K562 (cell line): ENCODE results near the gene ETV3. TPM values are rescaled to one million over a fixed set of nuclear protein-coding genes. Genes with fewer than 3 reads are reported as not detected.

Source experiments
- CBX2 ChIP-seq: fragments of 200-600 bp; sonication (generic); IDR thresholded peaks from one replicate; pipeline ENCODE4 v1.6.1; 2012; ENCODE audit warnings: mild to moderate bottlenecking, low read length, inconsistent platforms; ENCODE audit not compliant: insufficient read depth, poor library complexity, severe bottlenecking
- CEBPG ChIP-seq, 3 experiments: fragments of 200-800 bp in 1 of 3; sonication (Bioruptor generic) in 1 of 3; sonication (generic) in 1 of 3; formaldehyde crosslinking in 1 of 3; IDR thresholded peaks in 2 of 3; conservative IDR thresholded peaks in 1 of 3; 2 replicates each; pipeline versions ENCODE4 v1.6.1 to v1.8.0; 2016 to 2022; ENCODE audit warnings: missing compliant biosample characterization in 2 of 3, missing genetic modification characterization in 2 of 3, mild to moderate bottlenecking in 1 of 3, missing genetic modification reagents in 1 of 3
- RAD51 ChIP-seq: fragments of 450-650 bp; IDR thresholded peaks from 2 replicates; pipeline ENCODE4 v1.7.1; 2016; ENCODE audit warnings: low read depth, mild to moderate bottlenecking, borderline replicate concordance
- RBM15 ChIP-seq: fragments of 200-400 bp; formaldehyde crosslinking; IDR thresholded peaks from 2 replicates; pipeline ENCODE4 v1.6.1; 2018; ENCODE audit warnings: mild to moderate bottlenecking, low read length, moderate library complexity; ENCODE audit not compliant: insufficient read depth
- RBM39 ChIP-seq: fragments of 200-400 bp; formaldehyde crosslinking; optimal IDR thresholded peaks from 2 replicates; pipeline ENCODE3; 2018; ENCODE audit warnings: low read depth, low read length
- RFX7 ChIP-seq: fragments of 250-450 bp; sonication (Bioruptor Pico); IDR thresholded peaks from 2 replicates; pipeline ENCODE4 v1.5.1; 2021; ENCODE audit warnings: mild to moderate bottlenecking
- STAG1 ChIP-seq: sonication (generic); formaldehyde crosslinking; IDR thresholded peaks from 2 replicates; pipeline ENCODE4 v1.5.0; 2020; ENCODE audit warnings: missing genetic modification reagents, borderline replicate concordance
- TRIM28 ChIP-seq: fragments of 450-650 bp; IDR thresholded peaks from 2 replicates; pipeline ENCODE4 v1.6.1; 2017
- polyA plus RNA-seq, 8 experiments: library from polyadenylated mRNA; depleted of rRNA in 4 of 8; stranded (reverse) in 5 of 8; unstranded in 3 of 8; fragments of >200 nt; fragmentation: Nextera tagmentation in 2 of 8; fragmentation: Illumina TruSeq in 1 of 8; extraction: Ambion mirVana in 2 of 8; extraction: Trizol in 1 of 8; gene quantifications; 2 replicates each; pipeline versions ENCODE4 v1.2.1 to v1.2.3, GENCODE V29; 2011 to 2014; ENCODE audit warnings: inconsistent platforms in 1 of 8, missing spikeins in 1 of 8
- total RNA-seq, 7 experiments: library from RNA; depleted of rRNA in 6 of 7; stranded (reverse); fragments of >200 nt in 6 of 7; fragmentation: Illumina TruSeq in 2 of 7; extraction: Trizol in 2 of 7; gene quantifications; 2 replicates each; pipeline versions ENCODE4 v1.2.1 to v1.2.3, GENCODE V29; 2011 to 2021; ENCODE audit warnings: low replicate concordance in 1 of 7
- TF ChIP-seq, protein P1 (sequence below): fragments of 450-650 bp; IDR thresholded peaks from 2 replicates; pipeline ENCODE4 v1.6.1; 2016; ENCODE audit warnings: low read depth
- TF ChIP-seq, protein P2 (sequence below): fragments of 250-450 bp; sonication (Bioruptor Pico); IDR thresholded peaks from 2 replicates; pipeline ENCODE4 v1.4.0; 2020
- TF ChIP-seq, protein P3 (sequence below): fragments of 200-400 bp; formaldehyde crosslinking; IDR thresholded peaks from 2 replicates; pipeline ENCODE4 v1.6.1; 2017; ENCODE audit warnings: mild to moderate bottlenecking, low read depth, low read length, moderate library complexity

The ETV3 gene
- total and polyA plus RNA-seq, 9 of the 15 experiments (the other 6 are each of a cell fraction or from before 2014, with no cell fraction given) = 3.1 to 16.0 (median 9.0) TPM

DNA sequence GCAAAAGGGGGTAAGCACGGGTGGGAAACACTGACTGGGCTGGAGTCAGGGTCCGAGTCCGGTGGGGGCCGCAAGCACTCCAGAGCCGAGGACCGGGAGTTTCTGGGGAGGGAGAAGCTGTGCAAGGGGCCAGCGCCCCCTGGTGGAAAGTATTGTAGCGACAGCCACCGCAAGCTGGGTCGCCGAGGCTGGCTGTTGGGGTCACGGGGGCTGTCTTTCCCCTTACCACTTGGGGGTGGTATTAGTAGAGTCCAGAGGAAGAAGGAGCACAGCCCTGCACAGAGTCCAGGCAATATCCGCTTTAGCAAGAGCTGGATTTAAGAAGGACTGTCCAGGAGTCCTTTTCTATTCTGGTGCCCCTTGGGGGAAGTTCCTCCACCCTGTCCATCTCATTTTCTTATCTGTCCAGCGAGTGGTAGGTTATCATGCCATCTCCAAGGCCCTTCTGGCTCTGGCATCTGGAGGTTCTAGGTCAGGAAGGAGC is 17.9 kb upstream of the ETV3 start (continued):
- TF ChIP-seq, protein P1, sequence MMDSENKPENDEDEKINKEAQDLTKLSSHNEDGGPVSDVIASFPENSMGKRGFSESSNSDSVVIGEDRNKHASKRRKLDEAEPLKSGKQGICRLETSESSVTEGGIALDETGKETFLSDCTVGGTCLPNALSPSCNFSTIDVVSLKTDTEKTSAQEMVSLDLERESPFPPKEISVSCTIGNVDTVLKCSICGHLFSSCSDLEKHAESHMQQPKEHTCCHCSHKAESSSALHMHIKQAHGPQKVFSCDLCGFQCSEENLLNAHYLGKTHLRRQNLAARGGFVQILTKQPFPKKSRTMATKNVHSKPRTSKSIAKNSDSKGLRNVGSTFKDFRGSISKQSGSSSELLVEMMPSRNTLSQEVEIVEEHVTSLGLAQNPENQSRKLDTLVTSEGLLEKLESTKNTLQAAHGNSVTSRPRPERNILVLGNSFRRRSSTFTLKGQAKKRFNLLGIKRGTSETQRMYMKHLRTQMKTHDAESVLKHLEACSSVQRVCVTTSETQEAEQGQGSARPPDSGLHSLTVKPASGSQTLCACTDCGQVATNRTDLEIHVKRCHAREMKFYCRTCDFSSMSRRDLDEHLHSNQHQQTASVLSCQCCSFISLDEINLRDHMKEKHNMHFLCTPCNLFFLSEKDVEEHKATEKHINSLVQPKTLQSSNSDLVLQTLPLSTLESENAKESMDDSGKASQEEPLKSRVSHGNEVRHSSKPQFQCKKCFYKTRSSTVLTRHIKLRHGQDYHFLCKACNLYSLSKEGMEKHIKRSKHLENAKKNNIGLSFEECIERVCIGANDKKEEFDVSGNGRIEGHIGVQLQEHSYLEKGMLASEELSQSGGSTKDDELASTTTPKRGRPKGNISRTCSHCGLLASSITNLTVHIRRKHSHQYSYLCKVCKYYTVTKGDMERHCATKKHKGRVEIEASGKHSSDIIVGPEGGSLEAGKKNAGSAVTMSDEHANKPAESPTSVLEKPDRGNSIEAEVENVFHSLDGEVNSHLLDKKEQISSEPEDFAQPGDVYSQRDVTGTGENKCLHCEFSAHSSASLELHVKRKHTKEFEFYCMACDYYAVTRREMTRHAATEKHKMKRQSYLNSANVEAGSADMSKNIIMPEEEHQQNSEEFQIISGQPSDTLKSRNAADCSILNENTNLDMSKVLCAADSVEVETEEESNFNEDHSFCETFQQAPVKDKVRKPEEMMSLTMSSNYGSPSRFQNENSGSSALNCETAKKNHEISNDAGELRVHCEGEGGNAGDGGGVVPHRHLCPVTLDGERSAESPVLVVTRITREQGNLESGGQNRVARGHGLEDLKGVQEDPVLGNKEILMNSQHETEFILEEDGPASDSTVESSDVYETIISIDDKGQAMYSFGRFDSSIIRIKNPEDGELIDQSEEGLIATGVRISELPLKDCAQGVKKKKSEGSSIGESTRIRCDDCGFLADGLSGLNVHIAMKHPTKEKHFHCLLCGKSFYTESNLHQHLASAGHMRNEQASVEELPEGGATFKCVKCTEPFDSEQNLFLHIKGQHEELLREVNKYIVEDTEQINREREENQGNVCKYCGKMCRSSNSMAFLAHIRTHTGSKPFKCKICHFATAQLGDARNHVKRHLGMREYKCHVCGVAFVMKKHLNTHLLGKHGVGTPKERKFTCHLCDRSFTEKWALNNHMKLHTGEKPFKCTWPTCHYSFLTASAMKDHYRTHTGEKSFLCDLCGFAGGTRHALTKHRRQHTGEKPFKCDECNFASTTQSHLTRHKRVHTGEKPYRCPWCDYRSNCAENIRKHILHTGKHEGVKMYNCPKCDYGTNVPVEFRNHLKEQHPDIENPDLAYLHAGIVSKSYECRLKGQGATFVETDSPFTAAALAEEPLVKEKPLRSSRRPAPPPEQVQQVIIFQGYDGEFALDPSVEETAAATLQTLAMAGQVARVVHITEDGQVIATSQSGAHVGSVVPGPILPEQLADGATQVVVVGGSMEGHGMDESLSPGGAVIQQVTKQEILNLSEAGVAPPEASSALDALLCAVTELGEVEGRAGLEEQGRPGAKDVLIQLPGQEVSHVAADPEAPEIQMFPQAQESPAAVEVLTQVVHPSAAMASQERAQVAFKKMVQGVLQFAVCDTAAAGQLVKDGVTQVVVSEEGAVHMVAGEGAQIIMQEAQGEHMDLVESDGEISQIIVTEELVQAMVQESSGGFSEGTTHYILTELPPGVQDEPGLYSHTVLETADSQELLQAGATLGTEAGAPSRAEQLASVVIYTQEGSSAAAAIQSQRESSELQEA = no peak
- TF ChIP-seq CBX2 (no peak), STAG1 (peak; percentile 90; the same call in 1 of the 2 replicates), CEBPG (CRISPR knock-in tag; IDR thresholded peaks at IDR 0.05) (no peak), CEBPG (tag; conservative IDR thresholded peaks at IDR 0.05 in 1 of 2, IDR thresholded peaks at IDR 0.05 in 1 of 2) (no peak), RBM39 (no peak), RAD51 (no peak), RBM15 (no peak), TRIM28 (no peak), RFX7 (CRISPR knock-in tag) (no peak)
- TF ChIP-seq, protein P2, sequence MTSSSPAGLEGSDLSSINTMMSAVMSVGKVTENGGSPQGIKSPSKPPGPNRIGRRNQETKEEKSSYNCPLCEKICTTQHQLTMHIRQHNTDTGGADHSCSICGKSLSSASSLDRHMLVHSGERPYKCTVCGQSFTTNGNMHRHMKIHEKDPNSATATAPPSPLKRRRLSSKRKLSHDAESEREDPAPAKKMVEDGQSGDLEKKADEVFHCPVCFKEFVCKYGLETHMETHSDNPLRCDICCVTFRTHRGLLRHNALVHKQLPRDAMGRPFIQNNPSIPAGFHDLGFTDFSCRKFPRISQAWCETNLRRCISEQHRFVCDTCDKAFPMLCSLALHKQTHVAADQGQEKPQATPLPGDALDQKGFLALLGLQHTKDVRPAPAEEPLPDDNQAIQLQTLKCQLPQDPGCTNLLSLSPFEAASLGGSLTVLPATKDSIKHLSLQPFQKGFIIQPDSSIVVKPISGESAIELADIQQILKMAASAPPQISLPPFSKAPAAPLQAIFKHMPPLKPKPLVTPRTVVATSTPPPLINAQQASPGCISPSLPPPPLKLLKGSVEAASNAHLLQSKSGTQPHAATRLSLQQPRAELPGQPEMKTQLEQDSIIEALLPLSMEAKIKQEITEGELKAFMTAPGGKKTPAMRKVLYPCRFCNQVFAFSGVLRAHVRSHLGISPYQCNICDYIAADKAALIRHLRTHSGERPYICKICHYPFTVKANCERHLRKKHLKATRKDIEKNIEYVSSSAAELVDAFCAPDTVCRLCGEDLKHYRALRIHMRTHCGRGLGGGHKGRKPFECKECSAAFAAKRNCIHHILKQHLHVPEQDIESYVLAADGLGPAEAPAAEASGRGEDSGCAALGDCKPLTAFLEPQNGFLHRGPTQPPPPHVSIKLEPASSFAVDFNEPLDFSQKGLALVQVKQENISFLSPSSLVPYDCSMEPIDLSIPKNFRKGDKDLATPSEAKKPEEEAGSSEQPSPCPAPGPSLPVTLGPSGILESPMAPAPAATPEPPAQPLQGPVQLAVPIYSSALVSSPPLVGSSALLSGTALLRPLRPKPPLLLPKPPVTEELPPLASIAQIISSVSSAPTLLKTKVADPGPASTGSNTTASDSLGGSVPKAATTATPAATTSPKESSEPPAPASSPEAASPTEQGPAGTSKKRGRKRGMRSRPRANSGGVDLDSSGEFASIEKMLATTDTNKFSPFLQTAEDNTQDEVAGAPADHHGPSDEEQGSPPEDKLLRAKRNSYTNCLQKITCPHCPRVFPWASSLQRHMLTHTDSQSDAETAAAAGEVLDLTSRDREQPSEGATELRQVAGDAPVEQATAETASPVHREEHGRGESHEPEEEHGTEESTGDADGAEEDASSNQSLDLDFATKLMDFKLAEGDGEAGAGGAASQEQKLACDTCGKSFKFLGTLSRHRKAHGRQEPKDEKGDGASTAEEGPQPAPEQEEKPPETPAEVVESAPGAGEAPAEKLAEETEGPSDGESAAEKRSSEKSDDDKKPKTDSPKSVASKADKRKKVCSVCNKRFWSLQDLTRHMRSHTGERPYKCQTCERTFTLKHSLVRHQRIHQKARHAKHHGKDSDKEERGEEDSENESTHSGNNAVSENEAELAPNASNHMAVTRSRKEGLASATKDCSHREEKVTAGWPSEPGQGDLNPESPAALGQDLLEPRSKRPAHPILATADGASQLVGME (CRISPR knock-in tag) = no peak
- TF ChIP-seq, protein P3, sequence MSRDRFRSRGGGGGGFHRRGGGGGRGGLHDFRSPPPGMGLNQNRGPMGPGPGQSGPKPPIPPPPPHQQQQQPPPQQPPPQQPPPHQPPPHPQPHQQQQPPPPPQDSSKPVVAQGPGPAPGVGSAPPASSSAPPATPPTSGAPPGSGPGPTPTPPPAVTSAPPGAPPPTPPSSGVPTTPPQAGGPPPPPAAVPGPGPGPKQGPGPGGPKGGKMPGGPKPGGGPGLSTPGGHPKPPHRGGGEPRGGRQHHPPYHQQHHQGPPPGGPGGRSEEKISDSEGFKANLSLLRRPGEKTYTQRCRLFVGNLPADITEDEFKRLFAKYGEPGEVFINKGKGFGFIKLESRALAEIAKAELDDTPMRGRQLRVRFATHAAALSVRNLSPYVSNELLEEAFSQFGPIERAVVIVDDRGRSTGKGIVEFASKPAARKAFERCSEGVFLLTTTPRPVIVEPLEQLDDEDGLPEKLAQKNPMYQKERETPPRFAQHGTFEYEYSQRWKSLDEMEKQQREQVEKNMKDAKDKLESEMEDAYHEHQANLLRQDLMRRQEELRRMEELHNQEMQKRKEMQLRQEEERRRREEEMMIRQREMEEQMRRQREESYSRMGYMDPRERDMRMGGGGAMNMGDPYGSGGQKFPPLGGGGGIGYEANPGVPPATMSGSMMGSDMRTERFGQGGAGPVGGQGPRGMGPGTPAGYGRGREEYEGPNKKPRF = no peak
